GF-D8 (cell line): ENCODE results near the gene SGK2.
A peak's percentile ranks its signal among the peaks of the same experiment; 100 is the strongest.
"Not testable (repeated sequence)": the region's sequence is repeated elsewhere in the genome, so short reads cannot be mapped to it uniquely, and the experiment has no call there.

ENCODE experiments used
- DNase-seq: peaks from one replicate; lab custom pipeline; 2025; lab: John Stamatoyannopoulos, UW

The SGK2 gene

GRCh38 chr20:43563991-43564390, 5.2 kb downstream of the SGK2 start:
- no peak for DNase-seq

GRCh38 chr20:43564455-43564854, 5.6 kb downstream of the SGK2 start:
- no peak for DNase-seq

GRCh38 chr20:43564993-43565757, 6.3 kb downstream of the SGK2 start:
- DNase-seq: no peak

GRCh38 chr20:43565758-43566104, 6.9 kb downstream of the SGK2 start:
- DNase-seq: no peak

GRCh38 chr20:43567477-43567876, 8.7 kb downstream of the SGK2 start:
- DNase-seq: no peak

GRCh38 chr20:43568706-43569105, 9.9 kb downstream of the SGK2 start:
- DNase-seq: no peak

- no peak for DNase-seq
Observed at GRCh38 chr20:43569282-43569681, 10.5 kb downstream of the SGK2 start.

- no peak for DNase-seq
Observed at GRCh38 chr20:43570496-43570895, 11.7 kb downstream of the SGK2 start.

GRCh38 chr20:43571310-43571709, 12.5 kb downstream of the SGK2 start:
- no peak for DNase-seq

- no peak for DNase-seq
Observed at GRCh38 chr20:43571771-43572170, 12.9 kb downstream of the SGK2 start.

GRCh38 chr20:43572891-43573290, 14.1 kb downstream of the SGK2 start:
- DNase-seq: no peak

GRCh38 chr20:43576108-43576507, 17.3 kb downstream of the SGK2 start:
- DNase-seq: no peak

GRCh38 chr20:43579861-43580793, 21.3 kb downstream of the SGK2 start:
- peak; percentile 78 for DNase-seq

GRCh38 chr20:43583133-43583864, 24.5 kb downstream of the SGK2 start:
- DNase-seq: no peak

GRCh38 chr20:43583982-43584432, 25.2 kb downstream of the SGK2 start:
- peak; percentile 93 for DNase-seq

GRCh38 chr20:43584448-43585136, 25.8 kb downstream of the SGK2 start:
- no peak for DNase-seq

- no peak for DNase-seq
Observed at GRCh38 chr20:43586641-43587040, 27.8 kb downstream of the SGK2 start.

- not testable (repeated sequence) for DNase-seq
Observed at GRCh38 chr20:43588526-43588925, 29.7 kb downstream of the SGK2 start.

- no peak for DNase-seq
Observed at GRCh38 chr20:43590036-43590391, 31.2 kb downstream of the SGK2 start.

- DNase-seq: peak; percentile 78
Observed at GRCh38 chr20:43590392-43591303, 31.8 kb downstream of the SGK2 start, which contains the start of gene IFT52. Gene IFT52, plus strand, starts transcription at chr20:43590937. Its CDS starts 3,762 bp downstream, at chr20:43594699.

- DNase-seq: not testable (repeated sequence)
Observed at GRCh38 chr20:43601960-43602359, 43.1 kb downstream of the SGK2 start.
